ENCODE data around the gene TFAP2E.

The TFAP2E gene

DNA sequence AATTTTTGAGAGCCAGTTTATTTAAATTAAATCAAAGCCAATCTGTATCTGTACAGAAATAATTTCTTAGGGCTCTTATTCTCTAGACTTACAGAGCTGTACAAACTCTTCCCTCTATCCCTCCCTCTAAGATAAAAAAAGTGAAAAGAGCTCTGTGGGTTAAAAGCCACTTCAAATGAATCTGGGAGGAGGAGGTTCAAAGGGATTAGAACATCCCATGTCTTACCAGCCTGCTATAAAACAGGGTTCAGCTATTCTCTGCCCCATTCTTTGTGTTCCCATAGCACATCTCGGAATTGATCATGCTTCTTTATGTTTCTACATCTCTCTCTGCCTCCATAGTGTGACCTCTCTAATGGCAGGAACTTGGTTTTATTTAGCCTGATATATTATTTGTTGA lies 35.3 kb upstream of the TFAP2E start:
- H2AFZ ChIP-seq (ENCODE audit: low read length), result no peak overlapping the region
- no peaks in the 10 kb centered on the region for H3F3A ChIP-seq (ENCODE audit: low read depth)
- H3K36me3 ChIP-seq (ENCODE audit: insufficient read depth, low read length), result 0 out of 2 replicates have a peak, but pooled peaks cover 5% of the 10 kb centered on the region
- no peak overlapping the region for H3K4me2 ChIP-seq (ENCODE audit: low read depth, low read length, poor library complexity, severe bottlenecking)
- H4K20me1 ChIP-seq (ENCODE audit: insufficient read depth, low read length, poor library complexity, severe bottlenecking), result peaks cover 5% of the 10 kb centered on the region
- peaks cover 67% of the 10 kb centered on the region for H3K79me2 ChIP-seq (ENCODE audit: insufficient read depth, low read length)
- H3K9ac ChIP-seq (ENCODE audit: low read depth, low read length, poor library complexity, severe bottlenecking), result no peak overlapping the region
- peaks cover 18% of the 10 kb centered on the region for H3K4me1 ChIP-seq (ENCODE audit: insufficient read depth, low read length, poor library complexity, severe bottlenecking)
- H3K4me3 ChIP-seq (ENCODE audit: low read length, poor library complexity, severe bottlenecking), result no peak overlapping the region
- no peaks in the 10 kb centered on the region for H3K9me3 ChIP-seq (ENCODE audit: insufficient read depth, low read depth, low read length)
- no peaks in the 10 kb centered on the region for H3K9me2 ChIP-seq (replicated peaks; ENCODE audit: low read depth, low read length)
- no peaks in the 10 kb centered on the region for H3K27me3 ChIP-seq (ENCODE audit: insufficient read depth, low read length, poor library complexity, severe bottlenecking)
- TF ChIP-seq, protein P1, sequence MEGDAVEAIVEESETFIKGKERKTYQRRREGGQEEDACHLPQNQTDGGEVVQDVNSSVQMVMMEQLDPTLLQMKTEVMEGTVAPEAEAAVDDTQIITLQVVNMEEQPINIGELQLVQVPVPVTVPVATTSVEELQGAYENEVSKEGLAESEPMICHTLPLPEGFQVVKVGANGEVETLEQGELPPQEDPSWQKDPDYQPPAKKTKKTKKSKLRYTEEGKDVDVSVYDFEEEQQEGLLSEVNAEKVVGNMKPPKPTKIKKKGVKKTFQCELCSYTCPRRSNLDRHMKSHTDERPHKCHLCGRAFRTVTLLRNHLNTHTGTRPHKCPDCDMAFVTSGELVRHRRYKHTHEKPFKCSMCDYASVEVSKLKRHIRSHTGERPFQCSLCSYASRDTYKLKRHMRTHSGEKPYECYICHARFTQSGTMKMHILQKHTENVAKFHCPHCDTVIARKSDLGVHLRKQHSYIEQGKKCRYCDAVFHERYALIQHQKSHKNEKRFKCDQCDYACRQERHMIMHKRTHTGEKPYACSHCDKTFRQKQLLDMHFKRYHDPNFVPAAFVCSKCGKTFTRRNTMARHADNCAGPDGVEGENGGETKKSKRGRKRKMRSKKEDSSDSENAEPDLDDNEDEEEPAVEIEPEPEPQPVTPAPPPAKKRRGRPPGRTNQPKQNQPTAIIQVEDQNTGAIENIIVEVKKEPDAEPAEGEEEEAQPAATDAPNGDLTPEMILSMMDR (conservative IDR thresholded peaks at IDR 0.05; ENCODE audit: low read length), result no peak
- TF ChIP-seq EZH2phosphoT487 (IDR thresholded peaks at IDR 0.05; ENCODE audit: borderline replicate concordance), result no peak

DNA sequence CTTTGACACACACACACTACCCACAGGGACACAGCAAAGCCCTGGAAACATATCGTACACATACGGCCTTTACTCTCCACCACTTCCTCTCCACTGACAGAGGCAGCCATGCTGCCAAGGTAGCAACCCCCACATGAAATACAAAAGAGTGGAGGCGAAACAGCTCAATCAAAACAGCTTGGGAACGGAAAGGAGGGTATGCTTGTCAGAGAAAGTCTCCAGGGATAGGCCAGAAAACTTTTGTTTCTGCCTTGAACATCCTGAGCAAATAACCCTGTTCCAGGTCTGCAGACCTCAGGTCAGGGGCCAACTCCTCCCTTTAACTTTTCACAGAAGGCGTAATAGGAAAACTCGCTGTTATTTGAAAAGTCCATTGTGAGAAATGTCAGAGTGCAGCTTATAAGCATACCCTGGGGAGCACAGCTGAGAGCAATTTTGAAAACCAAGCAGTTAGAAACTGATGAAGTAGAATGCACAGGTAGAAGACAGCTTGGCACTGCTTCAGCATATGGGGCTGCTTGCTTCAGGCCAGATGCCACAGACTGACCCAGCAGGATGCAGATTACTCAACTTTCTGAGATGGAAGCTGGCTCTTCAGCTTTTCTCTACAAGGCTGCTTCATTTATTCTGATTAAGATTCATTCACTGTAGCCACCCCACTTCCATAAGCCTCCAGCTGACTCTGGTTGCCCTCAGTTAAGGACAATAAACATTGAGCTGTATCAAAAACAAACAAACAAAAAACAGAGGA lies 33.9 kb upstream of the TFAP2E start:
- H3K4me2 ChIP-seq (ENCODE audit: low read depth, low read length, poor library complexity, severe bottlenecking), result peak overlapping the region; percentile 12
- H3F3A ChIP-seq (ENCODE audit: low read depth), result no peaks in the 10 kb centered on the region
- no peak overlapping the region for H3K4me3 ChIP-seq (ENCODE audit: low read length, poor library complexity, severe bottlenecking)
- H3K79me2 ChIP-seq (ENCODE audit: insufficient read depth, low read length), result peaks cover 68% of the 10 kb centered on the region
- 0 out of 2 replicates have a peak, but pooled peaks cover 5% of the 10 kb centered on the region for H3K36me3 ChIP-seq (ENCODE audit: insufficient read depth, low read length)
- H3K9ac ChIP-seq (ENCODE audit: low read depth, low read length, poor library complexity, severe bottlenecking), result no peak overlapping the region
- H4K20me1 ChIP-seq (ENCODE audit: insufficient read depth, low read length, poor library complexity, severe bottlenecking), result peaks cover 6% of the 10 kb centered on the region
- TF ChIP-seq, protein P1 (conservative IDR thresholded peaks at IDR 0.05; ENCODE audit: low read length), result no peak
- TF ChIP-seq EZH2phosphoT487 (IDR thresholded peaks at IDR 0.05; ENCODE audit: borderline replicate concordance), result no peak
- H3K9me3 ChIP-seq (ENCODE audit: insufficient read depth, low read depth, low read length), result no peaks in the 10 kb centered on the region
- H2AFZ ChIP-seq (ENCODE audit: low read length), result no peak overlapping the region
- no peaks in the 10 kb centered on the region for H3K27me3 ChIP-seq (ENCODE audit: insufficient read depth, low read length, poor library complexity, severe bottlenecking)
- H3K9me2 ChIP-seq (replicated peaks; ENCODE audit: low read depth, low read length), result no peaks in the 10 kb centered on the region
- peaks cover 18% of the 10 kb centered on the region for H3K4me1 ChIP-seq (ENCODE audit: insufficient read depth, low read length, poor library complexity, severe bottlenecking)

DNA sequence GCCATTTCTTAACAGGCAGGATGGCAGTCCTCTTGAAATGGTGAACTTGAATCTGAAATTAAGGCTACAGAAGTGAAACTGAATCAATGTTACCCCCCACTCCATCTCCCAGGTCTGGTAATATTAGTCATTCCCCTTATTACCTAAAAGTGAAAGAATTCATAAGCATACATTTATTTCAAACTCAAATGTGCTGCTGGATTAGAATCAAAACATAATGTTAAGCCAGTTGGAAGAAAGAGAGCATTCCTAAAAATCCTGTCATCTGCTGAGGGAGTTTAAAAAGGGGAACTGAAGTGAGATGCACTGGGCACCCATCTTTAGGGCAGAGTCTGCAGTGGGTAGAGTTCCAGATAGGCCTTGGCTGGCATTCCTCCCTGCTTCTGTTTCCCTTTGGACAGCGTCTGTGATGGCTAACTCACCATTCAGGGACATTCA lies 33.3 kb upstream of the TFAP2E start:
- TF ChIP-seq, protein P1 (conservative IDR thresholded peaks at IDR 0.05; ENCODE audit: low read length), result no peak
- no peak for TF ChIP-seq EZH2phosphoT487 (IDR thresholded peaks at IDR 0.05; ENCODE audit: borderline replicate concordance)
- Histone ChIP-seq H2AFZ (ENCODE audit: low read length) (no peak overlapping the region), H3K4me3 (ENCODE audit: low read length, poor library complexity, severe bottlenecking) (no peak overlapping the region), H3K36me3 (ENCODE audit: insufficient read depth, low read length) (0 out of 2 replicates have a peak, but pooled peaks cover 5% of the 10 kb centered on the region), H3K4me2 (ENCODE audit: low read depth, low read length, poor library complexity, severe bottlenecking) (no peak overlapping the region), H3K9me2 (replicated peaks; ENCODE audit: low read depth, low read length) (no peaks in the 10 kb centered on the region), H3K9me3 (ENCODE audit: insufficient read depth, low read depth, low read length) (no peaks in the 10 kb centered on the region), H3K9ac (ENCODE audit: low read depth, low read length, poor library complexity, severe bottlenecking) (no peak overlapping the region), H3K79me2 (ENCODE audit: insufficient read depth, low read length) (peaks cover 73% of the 10 kb centered on the region), H3K27me3 (ENCODE audit: insufficient read depth, low read length, poor library complexity, severe bottlenecking) (no peaks in the 10 kb centered on the region), H3K4me1 (ENCODE audit: insufficient read depth, low read length, poor library complexity, severe bottlenecking) (peaks cover 24% of the 10 kb centered on the region), H3F3A (ENCODE audit: low read depth) (no peaks in the 10 kb centered on the region), H4K20me1 (ENCODE audit: insufficient read depth, low read length, poor library complexity, severe bottlenecking) (peaks cover 9% of the 10 kb centered on the region)

Data from Loucy (cell line).